Loucy (cell line): ENCODE results near the gene EMSY.

ENCODE experiments used
- H2AFZ ChIP-seq: fragments of 200-600 bp; sonication (generic); 2 replicates; pipeline ENCODE4 v1.6.0; 2016; ENCODE audit warnings: antibody characterized with exemption, mild to moderate bottlenecking, low read length, moderate library complexity
- H3F3A ChIP-seq: fragments of 200-600 bp; 2 replicates; pipeline ENCODE4 v1.6.0; 2016; ENCODE audit warnings: antibody characterized with exemption, low read depth, mild to moderate bottlenecking
- H3K27me3 ChIP-seq: fragments of 200-600 bp; sonication (generic); 2 replicates; pipeline ENCODE4 v1.6.1; 2014; ENCODE audit warnings: low read length, mild to moderate bottlenecking; ENCODE audit not compliant: insufficient read depth, poor library complexity, severe bottlenecking
- H3K36me3 ChIP-seq: fragments of 200-600 bp; sonication (generic); 2 replicates; pipeline ENCODE4 v1.6.1; 2016; ENCODE audit warnings: low read length; ENCODE audit not compliant: insufficient read depth
- H3K4me1 ChIP-seq: fragments of 200-600 bp; sonication (generic); 2 replicates; pipeline ENCODE4 v1.5.1; 2014; ENCODE audit warnings: low read length, mild to moderate bottlenecking; ENCODE audit not compliant: insufficient read depth, poor library complexity, severe bottlenecking
- H3K4me2 ChIP-seq: fragments of 200-600 bp; sonication (generic); 2 replicates; pipeline ENCODE4 v1.6.0; 2014; ENCODE audit warnings: antibody characterized with exemption, low read length, low read depth, mild to moderate bottlenecking; ENCODE audit not compliant: poor library complexity, severe bottlenecking
- H3K4me3 ChIP-seq: fragments of 200-600 bp; sonication (generic); 2 replicates; pipeline ENCODE4 v1.5.1; 2014; ENCODE audit warnings: low read length, mild to moderate bottlenecking, mixed read lengths; ENCODE audit not compliant: poor library complexity, severe bottlenecking
- H3K79me2 ChIP-seq: fragments of 200-600 bp; sonication (generic); 2 replicates; pipeline ENCODE4 v1.6.1; 2014; ENCODE audit warnings: low read length; ENCODE audit not compliant: insufficient read depth
- H3K9ac ChIP-seq: fragments of 200-600 bp; sonication (generic); 2 replicates; pipeline ENCODE4 v1.6.0; 2014; ENCODE audit warnings: mild to moderate bottlenecking, low read depth, low read length, moderate library complexity; ENCODE audit not compliant: poor library complexity, severe bottlenecking
- H3K9me2 ChIP-seq: fragments of 200-600 bp; sonication (generic); replicated peaks from 2 replicates; pipeline ENCODE4 v1.6.1; 2016; ENCODE audit warnings: low read depth, low read length, mixed read lengths
- H3K9me3 ChIP-seq: fragments of 200-600 bp; sonication (generic); 2 replicates; pipeline ENCODE4 v1.6.1; 2014; ENCODE audit warnings: mild to moderate bottlenecking, antibody characterized with exemption, low read length, low read depth; ENCODE audit not compliant: insufficient read depth
- H4K20me1 ChIP-seq: fragments of 200-600 bp; sonication (generic); 2 replicates; pipeline ENCODE4 v1.6.0; 2014; ENCODE audit warnings: antibody characterized with exemption, low read length, mild to moderate bottlenecking; ENCODE audit not compliant: insufficient read depth, poor library complexity, severe bottlenecking
- CTCF ChIP-seq: fragments of 200-600 bp; sonication (generic); conservative IDR thresholded peaks from 2 replicates; pipeline ENCODE4 v1.5.1; 2014; ENCODE audit warnings: mild to moderate bottlenecking, antibody characterized with exemption, low read length
- EZH2phosphoT487 ChIP-seq: fragments of 200-600 bp; IDR thresholded peaks from 2 replicates; pipeline ENCODE4 v1.6.1; 2018; ENCODE audit warnings: antibody characterized with exemption, mild to moderate bottlenecking, moderate library complexity, borderline replicate concordance

Gene EMSY

GRCh38 chr11:76410851-76411357 is 33.9 kb upstream of the EMSY start:
- Histone ChIP-seq H3K9ac (no peak overlapping the region), H3K4me2 (no peak overlapping the region), H3K9me2 (no peaks in the 10 kb centered on the region), H3K36me3 (no peaks in the 10 kb centered on the region), H3K79me2 (no peaks in the 10 kb centered on the region), H3K9me3 (no peaks in the 10 kb centered on the region), H3F3A (no peaks in the 10 kb centered on the region), H3K4me1 (peaks cover 8% of the 10 kb centered on the region), H2AFZ (no peak overlapping the region), H3K4me3 (no peak overlapping the region), H3K27me3 (no peaks in the 10 kb centered on the region), H4K20me1 (no peaks in the 10 kb centered on the region)
- TF ChIP-seq EZH2phosphoT487: no peak
- no peak for TF ChIP-seq CTCF

DNA sequence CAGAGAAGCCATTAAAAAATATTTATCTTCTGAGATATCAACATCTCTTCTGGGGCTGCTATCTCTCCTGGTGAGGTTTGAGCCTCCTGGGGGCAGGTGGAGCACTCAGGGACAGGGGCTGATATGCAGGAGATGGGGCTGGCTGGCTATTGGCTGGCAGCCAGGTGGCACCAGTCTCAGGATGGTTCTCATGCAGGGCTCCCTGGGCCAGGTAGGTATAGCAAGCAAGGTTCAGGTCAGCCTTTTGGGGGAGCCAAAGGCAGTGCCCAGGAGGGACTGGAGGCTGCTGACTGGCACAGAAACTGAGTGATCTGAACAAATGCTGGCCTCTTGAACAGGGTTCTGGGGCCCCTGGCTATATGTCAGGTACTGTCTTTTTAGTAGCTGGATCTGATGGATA is 29.7 kb upstream of the EMSY start:
- H3K4me3 ChIP-seq: no peak overlapping the region
- no peaks in the 10 kb centered on the region for H3F3A ChIP-seq
- H3K9me2 ChIP-seq: no peaks in the 10 kb centered on the region
- no peaks in the 10 kb centered on the region for H4K20me1 ChIP-seq
- H2AFZ ChIP-seq: no peak overlapping the region
- H3K79me2 ChIP-seq: no peaks in the 10 kb centered on the region
- no peak overlapping the region for H3K9ac ChIP-seq
- H3K4me1 ChIP-seq: no peaks in the 10 kb centered on the region
- H3K9me3 ChIP-seq: no peaks in the 10 kb centered on the region
- H3K4me2 ChIP-seq: no peak overlapping the region
- no peak for TF ChIP-seq EZH2phosphoT487
- peak; percentile 14; the same call in 1 of the 2 replicates for TF ChIP-seq CTCF
- H3K27me3 ChIP-seq: no peaks in the 10 kb centered on the region
- no peaks in the 10 kb centered on the region for H3K36me3 ChIP-seq

GRCh38 chr11:76419896-76420295 is 24.9 kb upstream of the EMSY start:
- Histone ChIP-seq H3K9me2 (no peaks in the 10 kb centered on the region), H2AFZ (no peak overlapping the region), H3K79me2 (no peaks in the 10 kb centered on the region), H3K27me3 (no peaks in the 10 kb centered on the region), H3F3A (no peaks in the 10 kb centered on the region), H3K9me3 (no peaks in the 10 kb centered on the region), H3K36me3 (no peaks in the 10 kb centered on the region), H3K9ac (no peak overlapping the region), H4K20me1 (no peaks in the 10 kb centered on the region), H3K4me2 (no peak overlapping the region), H3K4me1 (no peaks in the 10 kb centered on the region), H3K4me3 (no peak overlapping the region)
- no peak for TF ChIP-seq EZH2phosphoT487
- TF ChIP-seq CTCF: peak; percentile 76
